ENCODE data around the gene DIO3.

Gene DIO3

GRCh38 chr14:101543814-101544213 is 17.5 kb upstream of the DIO3 start:
- H3K79me2 ChIP-seq (ENCODE audit: insufficient read depth, low read depth): no peaks in the 10 kb centered on the region
- H3K27me3 ChIP-seq (ENCODE audit: insufficient read depth, low read depth): peaks cover 43% of the 10 kb centered on the region
- H3K27ac ChIP-seq: no peak overlapping the region
- H3K4me3 ChIP-seq (IDR thresholded peaks at IDR 0.05; ENCODE audit: insufficient read depth, low read depth, low read length): no peak overlapping the region
- no peak overlapping the region for H3K4me2 ChIP-seq
- H4K20me1 ChIP-seq (ENCODE audit: insufficient read depth): no peaks in the 10 kb centered on the region
- H2AFZ ChIP-seq (ENCODE audit: low read depth): no peak overlapping the region
- H3K36me3 ChIP-seq (ENCODE audit: insufficient read depth): no peaks in the 10 kb centered on the region
- H3K9ac ChIP-seq: no peak overlapping the region
- no peak for TF ChIP-seq CTCF (conservative IDR thresholded peaks at IDR 0.05; ENCODE audit: low read depth, low read length)
- no peaks in the 10 kb centered on the region for H3K4me1 ChIP-seq (ENCODE audit: low read depth, poor library complexity, severe bottlenecking)

- Histone ChIP-seq H3K36me3 (ENCODE audit: insufficient read depth) (no peaks in the 10 kb centered on the region), H3K27ac (no peak overlapping the region), H3K79me2 (ENCODE audit: insufficient read depth, low read depth) (no peaks in the 10 kb centered on the region), H3K4me3 (IDR thresholded peaks at IDR 0.05; ENCODE audit: insufficient read depth, low read depth, low read length) (no peak overlapping the region), H3K27me3 (ENCODE audit: insufficient read depth, low read depth) (peaks cover 39% of the 10 kb centered on the region), H2AFZ (ENCODE audit: low read depth) (no peak overlapping the region), H3K4me1 (ENCODE audit: low read depth, poor library complexity, severe bottlenecking) (no peaks in the 10 kb centered on the region), H4K20me1 (ENCODE audit: insufficient read depth) (no peaks in the 10 kb centered on the region), H3K4me2 (no peak overlapping the region), H3K9ac (no peak overlapping the region)
- no peak for TF ChIP-seq CTCF (conservative IDR thresholded peaks at IDR 0.05; ENCODE audit: low read depth, low read length)
Measured at GRCh38 chr14:101544550-101544949, 16.7 kb upstream of the DIO3 start.

GRCh38 chr14:101546706-101547105 is 14.6 kb upstream of the DIO3 start:
- Histone ChIP-seq H4K20me1 (ENCODE audit: insufficient read depth) (no peaks in the 10 kb centered on the region), H3K79me2 (ENCODE audit: insufficient read depth, low read depth) (no peaks in the 10 kb centered on the region), H3K4me1 (ENCODE audit: low read depth, poor library complexity, severe bottlenecking) (no peaks in the 10 kb centered on the region), H3K9ac (no peak overlapping the region), H3K36me3 (ENCODE audit: insufficient read depth) (no peaks in the 10 kb centered on the region), H3K27me3 (ENCODE audit: insufficient read depth, low read depth) (peaks cover 28% of the 10 kb centered on the region), H3K4me3 (IDR thresholded peaks at IDR 0.05; ENCODE audit: insufficient read depth, low read depth, low read length) (no peak overlapping the region), H3K4me2 (no peak overlapping the region), H2AFZ (ENCODE audit: low read depth) (no peak overlapping the region), H3K27ac (no peak overlapping the region)
- no peak for TF ChIP-seq CTCF (conservative IDR thresholded peaks at IDR 0.05; ENCODE audit: low read depth, low read length)

- Histone ChIP-seq H3K36me3 (ENCODE audit: insufficient read depth) (no peaks in the 10 kb centered on the region), H3K9ac (no peak overlapping the region), H3K27ac (no peak overlapping the region), H4K20me1 (ENCODE audit: insufficient read depth) (no peaks in the 10 kb centered on the region), H3K4me1 (ENCODE audit: low read depth, poor library complexity, severe bottlenecking) (no peaks in the 10 kb centered on the region), H3K4me2 (no peak overlapping the region), H2AFZ (ENCODE audit: low read depth) (no peak overlapping the region), H3K4me3 (IDR thresholded peaks at IDR 0.05; ENCODE audit: insufficient read depth, low read depth, low read length) (no peak overlapping the region), H3K79me2 (ENCODE audit: insufficient read depth, low read depth) (no peaks in the 10 kb centered on the region), H3K27me3 (ENCODE audit: insufficient read depth, low read depth) (peaks cover 28% of the 10 kb centered on the region)
- no peak for TF ChIP-seq CTCF (conservative IDR thresholded peaks at IDR 0.05; ENCODE audit: low read depth, low read length)
Measured at GRCh38 chr14:101547107-101547738, 14.1 kb upstream of the DIO3 start.

Data from KMS-11 (cell line).